Jurkat, Clone E6-1 (cell line): ENCODE measurements around the gene FJX1.
A peak's percentile ranks its signal among the peaks of the same experiment; 100 is the strongest.
"Not testable (repeated sequence)": the region's sequence is repeated elsewhere in the genome, so short reads cannot be mapped to it uniquely, and the experiment has no call there.

Source experiments
- DNase-seq: peaks from one replicate; pipeline ENCODE4 v3.0.0-alpha.2; 2011; ENCODE audit warnings: low read depth, low spot score
- H3K4me3 ChIP-seq: 2 replicates; pipeline ENCODE4 v1.5.1; 2011; ENCODE audit warnings: mild to moderate bottlenecking, low read length, control low read depth, moderate library complexity

FJX1 gene

DNA sequence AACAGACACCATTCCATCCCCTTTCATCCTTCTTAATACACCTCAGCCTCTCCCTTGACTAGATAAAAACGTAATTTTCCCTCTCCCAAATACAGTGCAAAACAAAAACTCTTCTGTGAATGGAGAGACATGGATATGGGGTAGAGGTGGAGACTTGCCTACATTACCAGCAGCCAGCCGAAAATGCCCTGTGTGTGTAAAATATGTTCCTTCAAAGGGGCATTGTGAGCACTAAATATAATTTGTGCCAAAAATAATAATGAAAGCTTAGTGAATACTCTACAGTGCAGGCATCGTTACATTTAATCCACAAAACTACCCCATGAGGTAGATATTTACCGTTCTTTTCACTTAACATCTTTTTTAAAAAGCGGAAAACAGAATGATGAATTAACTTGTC is 43.3 kb downstream of the FJX1 start:
- DNase-seq: no peak
- H3K4me3 ChIP-seq: no peak overlapping the region

GRCh38 chr11:35662061-35662648 is 43.9 kb downstream of the FJX1 start:
- no peak for DNase-seq
- peak overlapping the region; percentile 55 for H3K4me3 ChIP-seq

DNA sequence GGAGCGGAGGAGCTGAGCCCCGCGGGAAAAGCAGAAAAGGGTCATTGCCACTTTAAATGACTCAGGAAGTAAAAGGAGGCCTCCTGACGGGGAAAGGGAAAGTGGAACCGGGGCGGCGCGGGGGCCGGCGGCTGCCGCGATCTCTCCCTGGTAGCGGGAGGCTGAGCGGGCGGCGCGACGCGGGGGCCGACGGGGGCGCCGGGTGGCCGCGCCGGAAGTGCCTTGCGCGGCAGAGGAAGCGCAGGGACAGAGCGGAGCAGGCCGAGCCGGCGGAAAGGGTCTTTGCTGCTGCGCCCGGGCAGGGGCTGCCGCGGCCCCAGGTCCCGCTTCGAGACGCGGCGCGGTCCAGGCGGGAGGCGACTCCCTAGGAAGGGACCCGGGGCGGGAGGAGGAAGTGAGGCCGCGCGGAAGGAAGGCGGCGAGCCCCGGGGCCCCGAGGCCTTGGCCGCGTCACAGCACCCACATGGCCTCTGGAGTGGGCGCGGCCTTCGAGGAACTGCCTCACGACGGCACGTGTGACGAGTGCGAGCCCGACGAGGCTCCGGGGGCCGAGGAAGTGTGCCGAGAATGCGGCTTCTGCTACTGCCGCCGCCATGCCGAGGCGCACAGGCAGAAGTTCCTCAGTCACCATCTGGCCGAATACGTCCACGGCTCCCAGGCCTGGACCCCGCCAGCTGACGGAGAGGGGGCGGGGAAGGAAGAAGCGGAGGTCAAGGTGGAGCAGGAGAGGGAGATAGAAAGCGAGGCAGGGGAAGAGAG is 44.6 kb downstream of the FJX1 start, which contains the start of gene TRIM44:
TSS of gene TRIM44 (plus strand) at position 127 of the 759 bp plus-strand sequence. CDS start at position 464, 337 bp downstream.
- DNase-seq: peak; percentile 46
- peak within 1 kb of the TSS; percentile 55 for H3K4me3 ChIP-seq

DNA sequence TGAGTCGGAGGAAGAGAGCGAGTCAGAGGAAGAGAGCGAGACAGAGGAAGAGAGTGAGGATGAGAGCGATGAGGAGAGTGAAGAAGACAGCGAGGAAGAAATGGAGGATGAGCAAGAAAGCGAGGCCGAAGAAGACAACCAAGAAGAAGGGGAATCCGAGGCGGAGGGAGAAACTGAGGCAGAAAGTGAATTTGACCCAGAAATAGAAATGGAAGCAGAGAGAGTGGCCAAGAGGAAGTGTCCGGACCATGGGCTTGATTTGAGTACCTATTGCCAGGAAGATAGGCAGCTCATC is 45.1 kb downstream of the FJX1 start:
- peak overlapping the region; percentile 55 for H3K4me3 ChIP-seq
- DNase-seq: no peak

- no peak overlapping the region for H3K4me3 ChIP-seq
- DNase-seq: no peak
Measured at GRCh38 chr11:35664977-35665441, 46.7 kb downstream of the FJX1 start.

DNA sequence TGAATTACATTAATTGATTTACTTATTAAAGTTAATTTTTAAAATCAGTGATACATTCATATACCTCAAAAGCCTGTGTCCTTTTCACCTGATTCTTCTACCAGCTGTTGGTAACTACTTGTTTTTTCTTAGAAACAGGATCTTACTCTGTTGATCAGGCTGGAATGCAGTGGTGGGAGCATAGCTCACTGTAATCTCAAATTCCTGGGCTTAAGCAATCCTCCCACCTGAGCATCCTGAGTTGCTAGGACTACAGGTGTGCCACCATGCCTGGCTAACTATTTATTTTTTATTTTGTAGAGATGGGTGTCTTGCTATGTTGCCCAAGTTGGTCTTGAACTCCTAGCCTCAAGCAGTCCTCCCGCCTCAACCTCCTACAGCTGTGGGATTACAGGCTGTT is 49.0 kb downstream of the FJX1 start:
- DNase-seq: no peak

GRCh38 chr11:35668350-35668749 is 50.1 kb downstream of the FJX1 start:
- H3K4me3 ChIP-seq, DNase-seq: not testable (repeated sequence)

More for the DNA sequence above, 49.0 kb downstream of the FJX1 start:
- no peak overlapping the region for H3K4me3 ChIP-seq
